Keratinocyte (primary cell): Measurements from ENCODE around the gene TRIM9. TPM values are rescaled to one million over a fixed set of nuclear protein-coding genes. Genes with fewer than 3 reads are reported as not detected.

ENCODE experiments used
- DNase-seq: peaks from one replicate; pipeline ENCODE4 v3.0.0-alpha.2; 2011; ENCODE audit warnings: low read depth, missing footprints, low spot score
- FAIRE-seq: peaks from 2 replicates; lab custom pipeline; 2011; peaks lifted over from hg19 to GRCh38; lab: Jason Lieb, UNC
- H2AFZ ChIP-seq: 2 replicates; pipeline ENCODE4 v1.6.0; 2012; ENCODE audit warnings: low read length, control low read depth, inconsistent platforms; ENCODE audit not compliant: control insufficient read depth
- H3K27ac ChIP-seq: 2 replicates; pipeline ENCODE4 v1.5.1; 2011; ENCODE audit warnings: low read length; ENCODE audit not compliant: control insufficient read depth, insufficient read depth
- H3K27me3 ChIP-seq: 3 replicates; pipeline ENCODE4 v1.6.0; 2011; ENCODE audit warnings: low read length; ENCODE audit not compliant: control insufficient read depth, insufficient read depth; ENCODE audit errors: extremely low read depth
- H3K36me3 ChIP-seq, 2 experiments: 2 replicates in 1 of 2; 3 replicates in 1 of 2; pipeline ENCODE4 v1.5.1; 2011; ENCODE audit warnings: low read length in 2 of 2, mild to moderate bottlenecking in 1 of 2; ENCODE audit not compliant: control insufficient read depth in 2 of 2, insufficient read depth in 2 of 2; ENCODE audit errors: extremely low read depth in 1 of 2
- H3K4me1 ChIP-seq: 3 replicates; pipeline ENCODE4 v1.5.1; 2011; ENCODE audit warnings: low read length; ENCODE audit not compliant: control insufficient read depth, insufficient read depth; ENCODE audit errors: extremely low read depth
- H3K4me2 ChIP-seq: 3 replicates; pipeline ENCODE4 v1.6.0; 2011; ENCODE audit warnings: low read depth, low read length; ENCODE audit not compliant: control insufficient read depth, insufficient read depth; ENCODE audit errors: extremely low read depth
- H3K4me3 ChIP-seq, 3 experiments: fragments of 200-600 bp in 1 of 3; sonication (generic) in 1 of 3; 2 replicates in 2 of 3; 3 replicates in 1 of 3; pipeline ENCODE4 v1.5.1; 2011 to 2016; ENCODE audit warnings: low read length in 3 of 3, mild to moderate bottlenecking in 3 of 3, control low read depth in 2 of 3, inconsistent platforms in 1 of 3, low read depth in 1 of 3, mixed read lengths in 1 of 3, mixed run types in 1 of 3, moderate library complexity in 1 of 3; ENCODE audit not compliant: control insufficient read depth in 2 of 3, insufficient read depth in 2 of 3; ENCODE audit errors: extremely low read depth in 1 of 3
- H3K79me2 ChIP-seq: 2 replicates; pipeline ENCODE4 v1.6.0; 2012; ENCODE audit warnings: low read length; ENCODE audit not compliant: control insufficient read depth, insufficient read depth
- H3K9ac ChIP-seq: 3 replicates; pipeline ENCODE4 v1.6.0; 2011; ENCODE audit warnings: low read length; ENCODE audit not compliant: control insufficient read depth, insufficient read depth; ENCODE audit errors: extremely low read depth
- H3K9me1 ChIP-seq: 3 replicates; pipeline ENCODE4 v1.6.0; 2011; ENCODE audit warnings: low read length; ENCODE audit not compliant: control insufficient read depth, insufficient read depth; ENCODE audit errors: extremely low read depth
- H3K9me3 ChIP-seq: 2 replicates; pipeline ENCODE4 v1.5.1; 2012; ENCODE audit warnings: low read depth, low read length; ENCODE audit not compliant: control insufficient read depth
- H4K20me1 ChIP-seq: 3 replicates; pipeline ENCODE4 v1.6.0; 2011; ENCODE audit warnings: low read length; ENCODE audit not compliant: control insufficient read depth, insufficient read depth; ENCODE audit errors: extremely low read depth
- EZH2 ChIP-seq: IDR thresholded peaks from one replicate; pipeline ENCODE4 v1.6.1; 2012; ENCODE audit warnings: inconsistent platforms, mild to moderate bottlenecking, low read length, moderate library complexity
- dilution Hi-C: fragments of 300-500 bp; cut with MboI; formaldehyde crosslinking; loops from one replicate; pipeline ENCODE4 v1.7.0; 2020; ENCODE audit warnings: low sequenced_read_pairs; ENCODE audit not compliant: extremely low pct_ligation_motif_present
- polyA plus RNA-seq, 5 experiments: library from polyadenylated mRNA; depleted of rRNA in 3 of 5; stranded (reverse) in 3 of 5; stranded (forward) in 1 of 5; unstranded in 1 of 5; fragments of >200 nt; gene quantifications; 1 replicate in 1 of 5; 2 replicates in 3 of 5; 3 replicates in 1 of 5; pipeline versions ENCODE4 v1.2.1 to v1.2.3, GENCODE V29; 2011 to 2012; ENCODE audit warnings: missing spikeins in 2 of 5, low read depth in 1 of 5, low replicate concordance in 1 of 5
- TF ChIP-seq, protein P1 (sequence below), 3 experiments: IDR thresholded peaks in 1 of 3; conservative IDR thresholded peaks in 1 of 3; optimal IDR thresholded peaks in 1 of 3; 2 replicates in 2 of 3; 3 replicates in 1 of 3; pipeline versions ENCODE3 to v1.5.1; 2011; ENCODE audit warnings: low read length in 3 of 3, mild to moderate bottlenecking in 3 of 3, moderate library complexity in 2 of 3, control low read depth in 1 of 3, inconsistent platforms in 1 of 3; ENCODE audit not compliant: insufficient read depth in 2 of 3; ENCODE audit errors: extremely low read depth in 1 of 3

The TRIM9 gene
- polyA plus RNA-seq, 1 donor (not counting 4 experiments of a cell fraction or from before 2014, with no cell fraction given) = 0.04 TPM

DNA sequence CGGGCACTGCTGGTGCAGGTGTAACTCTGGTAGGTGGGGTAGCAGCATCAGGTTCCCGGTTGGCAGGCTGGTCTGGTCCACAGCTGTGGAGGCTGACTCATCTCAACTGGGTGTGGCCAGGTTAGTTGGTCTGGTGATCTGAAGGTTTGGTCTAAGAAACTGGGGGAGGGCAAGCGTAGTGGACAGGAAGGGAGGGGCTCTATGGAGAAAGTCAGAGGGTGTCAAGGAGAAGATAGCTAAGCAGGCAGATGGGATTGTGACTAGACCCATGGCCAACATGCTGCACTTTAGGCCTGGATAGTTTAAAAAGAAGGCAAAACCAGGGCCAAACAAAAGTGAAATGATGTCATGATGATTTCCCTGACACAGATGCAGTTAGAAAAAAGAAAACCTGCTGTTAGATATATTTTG, 7.9 kb downstream of the TRIM9 start:
- no peak overlapping the region for H3K4me2 ChIP-seq
- H3K27me3 ChIP-seq = no peaks in the 10 kb centered on the region
- dilution Hi-C loops = no loop called here
- H3K4me1 ChIP-seq = peaks cover 5% of the 10 kb centered on the region
- H3K79me2 ChIP-seq = no peaks in the 10 kb centered on the region
- no peak for TF ChIP-seq EZH2
- TF ChIP-seq, protein P1, sequence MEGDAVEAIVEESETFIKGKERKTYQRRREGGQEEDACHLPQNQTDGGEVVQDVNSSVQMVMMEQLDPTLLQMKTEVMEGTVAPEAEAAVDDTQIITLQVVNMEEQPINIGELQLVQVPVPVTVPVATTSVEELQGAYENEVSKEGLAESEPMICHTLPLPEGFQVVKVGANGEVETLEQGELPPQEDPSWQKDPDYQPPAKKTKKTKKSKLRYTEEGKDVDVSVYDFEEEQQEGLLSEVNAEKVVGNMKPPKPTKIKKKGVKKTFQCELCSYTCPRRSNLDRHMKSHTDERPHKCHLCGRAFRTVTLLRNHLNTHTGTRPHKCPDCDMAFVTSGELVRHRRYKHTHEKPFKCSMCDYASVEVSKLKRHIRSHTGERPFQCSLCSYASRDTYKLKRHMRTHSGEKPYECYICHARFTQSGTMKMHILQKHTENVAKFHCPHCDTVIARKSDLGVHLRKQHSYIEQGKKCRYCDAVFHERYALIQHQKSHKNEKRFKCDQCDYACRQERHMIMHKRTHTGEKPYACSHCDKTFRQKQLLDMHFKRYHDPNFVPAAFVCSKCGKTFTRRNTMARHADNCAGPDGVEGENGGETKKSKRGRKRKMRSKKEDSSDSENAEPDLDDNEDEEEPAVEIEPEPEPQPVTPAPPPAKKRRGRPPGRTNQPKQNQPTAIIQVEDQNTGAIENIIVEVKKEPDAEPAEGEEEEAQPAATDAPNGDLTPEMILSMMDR (optimal IDR thresholded peaks at IDR 0.05 in 1 of 3, IDR thresholded peaks at IDR 0.05 in 1 of 3, conservative IDR thresholded peaks at IDR 0.05 in 1 of 3; ENCODE audit: extremely low read depth in 1 of 3, insufficient read depth in 2 of 3, low read length in 3 of 3) = no peak
- no peaks in the 10 kb centered on the region for H3K36me3 ChIP-seq
- DNase-seq (no peak), FAIRE-seq (no peak)
- no peaks in the 10 kb centered on the region for H3K9me1 ChIP-seq
- H3K4me3 ChIP-seq = no peak overlapping the region
- no peak overlapping the region for H3K9ac ChIP-seq
- H3K9me3 ChIP-seq = no peaks in the 10 kb centered on the region
- no peak overlapping the region for H3K27ac ChIP-seq
- H4K20me1 ChIP-seq = no peaks in the 10 kb centered on the region
- H2AFZ ChIP-seq = peak overlapping the region; percentile 18

DNA sequence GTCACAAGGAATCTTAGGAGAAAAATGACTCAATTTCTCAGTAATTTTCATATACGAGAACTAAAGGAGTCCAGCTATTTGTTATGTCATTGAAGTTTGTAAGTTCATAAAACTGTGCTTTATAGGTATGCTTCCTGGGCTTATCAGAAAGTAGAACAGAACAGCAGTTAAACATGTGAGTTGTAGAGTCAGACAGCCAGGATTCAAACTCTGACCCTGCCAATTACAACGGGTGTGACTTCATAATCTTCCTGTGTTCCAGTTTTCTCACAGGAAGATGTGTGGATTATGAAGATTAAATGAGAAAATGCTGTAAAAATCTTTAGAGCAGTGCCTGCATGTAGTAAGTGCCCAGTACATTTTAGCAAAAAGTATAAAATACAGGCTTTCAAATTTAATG, 8.9 kb downstream of the TRIM9 start:
- no peaks in the 10 kb centered on the region for H3K27me3 ChIP-seq
- no peak overlapping the region for H3K4me3 ChIP-seq
- TF ChIP-seq, protein P1 (optimal IDR thresholded peaks at IDR 0.05 in 1 of 3, IDR thresholded peaks at IDR 0.05 in 1 of 3, conservative IDR thresholded peaks at IDR 0.05 in 1 of 3; ENCODE audit: extremely low read depth in 1 of 3, insufficient read depth in 2 of 3, low read length in 3 of 3) = no peak
- TF ChIP-seq EZH2 = no peak
- H3K36me3 ChIP-seq = no peaks in the 10 kb centered on the region
- H2AFZ ChIP-seq = no peak overlapping the region
- H4K20me1 ChIP-seq = no peaks in the 10 kb centered on the region
- peaks cover 5% of the 10 kb centered on the region for H3K4me1 ChIP-seq
- no peak overlapping the region for H3K27ac ChIP-seq
- DNase-seq = no peak
- no peaks in the 10 kb centered on the region for H3K79me2 ChIP-seq
- H3K4me2 ChIP-seq = no peak overlapping the region
- no peaks in the 10 kb centered on the region for H3K9me3 ChIP-seq
- FAIRE-seq = no peak
- H3K9me1 ChIP-seq = no peaks in the 10 kb centered on the region
- H3K9ac ChIP-seq = no peak overlapping the region
- dilution Hi-C loops = no loop called here
